Activated B cell treated with CpG ODN at 0.5 μM for 24 hours (primary cell): ENCODE data around the gene KMT2A. TPM values are rescaled to one million over a fixed set of nuclear protein-coding genes. Genes with fewer than 3 reads are reported as not detected.

ENCODE experiments used
- ATAC-seq: fragments of 200-7000 bp; cut with Tn5 transposase; one replicate; pipeline ENCODE4 v1.10.0; 2021; ENCODE audit warnings: low read depth, mild to moderate bottlenecking, moderate library complexity
- CTCF ChIA-PET: fragments of 350-600 bp; sonication (Branson Sonifier 250); formaldehyde crosslinking; loops from one replicate; lab custom pipeline; 2021; ENCODE audit warnings: antibody characterized with exemption; lab: Charles Lee
- POLR2A ChIA-PET: fragments of 350-600 bp; sonication (Branson Sonifier 250); formaldehyde crosslinking; loops from one replicate; lab custom pipeline; 2021; ENCODE audit warnings: antibody characterized with exemption; lab: Charles Lee
- DNase-seq: peaks from one replicate; pipeline ENCODE4 v3.0.0; 2022
- H3K27ac Mint-ChIP-seq: one replicate; pipeline ENCODE4 v1.8.0; 2020; ENCODE audit warnings: mixed read lengths
- H3K27me3 Mint-ChIP-seq: one replicate; pipeline ENCODE4 v1.8.0; 2021; ENCODE audit warnings: mixed read lengths
- H3K36me3 Mint-ChIP-seq: one replicate; pipeline ENCODE4 v1.8.0; 2021; ENCODE audit warnings: low read depth, mixed read lengths
- H3K4me1 Mint-ChIP-seq: one replicate; pipeline ENCODE4 v1.8.0; 2021; ENCODE audit warnings: mixed read lengths
- H3K4me3 Mint-ChIP-seq: one replicate; pipeline ENCODE4 v1.8.0; 2020; ENCODE audit warnings: mild to moderate bottlenecking, mixed read lengths
- H3K9me3 Mint-ChIP-seq: one replicate; pipeline ENCODE4 v1.8.0; 2020; ENCODE audit warnings: mixed read lengths
- intact Hi-C: fragments of 100-400 bp; cut with micrococcal nuclease; formaldehyde crosslinking; loops from one replicate; pipeline ENCODE4 v1.15.1; 2024
- total RNA-seq: library from RNA; stranded (reverse); gene quantifications from 2 replicates; pipeline ENCODE4 v1.2.3, GENCODE V29; 2022
- TF ChIP-seq, protein P1 (sequence below): fragments of 200-600 bp; IDR thresholded peaks from one replicate; pipeline ENCODE4 v1.8.0; 2022; ENCODE audit warnings: antibody characterized with exemption, mild to moderate bottlenecking

KMT2A gene
- total RNA-seq, 1 donor from 2014 or later, result 117 TPM

DNA sequence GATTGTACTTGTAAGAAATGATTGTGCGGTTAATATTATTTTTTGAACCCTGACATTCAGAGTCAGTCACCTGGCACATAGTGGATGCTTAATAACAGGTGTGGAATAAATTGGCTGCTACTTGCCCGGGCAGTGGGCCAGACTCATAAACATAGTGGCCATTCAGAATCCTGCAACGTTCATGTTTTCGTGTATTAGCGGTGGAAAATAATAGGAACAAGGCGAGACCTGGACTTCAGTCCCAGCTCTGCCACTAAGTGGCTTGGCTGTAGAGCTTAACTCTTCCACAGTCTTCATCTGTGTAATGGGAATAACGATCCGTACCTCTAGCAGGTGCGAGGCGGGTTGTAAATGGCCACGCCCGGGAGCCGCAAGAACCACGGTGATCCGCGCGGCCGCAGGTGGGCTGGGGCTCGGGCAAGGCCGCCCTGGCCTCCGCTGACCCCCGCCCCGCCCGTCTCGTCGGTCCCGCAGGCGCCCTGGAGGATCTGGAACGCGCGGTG lies 93.9 kb downstream of the KMT2A start:
- peaks cover 1% of the 10 kb centered on the region for H3K36me3 Mint-ChIP-seq
- H3K27me3 Mint-ChIP-seq, result no peaks in the 10 kb centered on the region
- no peaks in the 10 kb centered on the region for H3K9me3 Mint-ChIP-seq
- no peak for DNase-seq
- ChIA-PET POLR2A (interaction anchor here (1.6 kb wide), 1 partner anchor 42 kb away, joined by 6 read pairs; the partner anchor contains the start of gene ARCN1), CTCF (no interaction called here)
- no peak for ATAC-seq
- TF ChIP-seq, protein P1, sequence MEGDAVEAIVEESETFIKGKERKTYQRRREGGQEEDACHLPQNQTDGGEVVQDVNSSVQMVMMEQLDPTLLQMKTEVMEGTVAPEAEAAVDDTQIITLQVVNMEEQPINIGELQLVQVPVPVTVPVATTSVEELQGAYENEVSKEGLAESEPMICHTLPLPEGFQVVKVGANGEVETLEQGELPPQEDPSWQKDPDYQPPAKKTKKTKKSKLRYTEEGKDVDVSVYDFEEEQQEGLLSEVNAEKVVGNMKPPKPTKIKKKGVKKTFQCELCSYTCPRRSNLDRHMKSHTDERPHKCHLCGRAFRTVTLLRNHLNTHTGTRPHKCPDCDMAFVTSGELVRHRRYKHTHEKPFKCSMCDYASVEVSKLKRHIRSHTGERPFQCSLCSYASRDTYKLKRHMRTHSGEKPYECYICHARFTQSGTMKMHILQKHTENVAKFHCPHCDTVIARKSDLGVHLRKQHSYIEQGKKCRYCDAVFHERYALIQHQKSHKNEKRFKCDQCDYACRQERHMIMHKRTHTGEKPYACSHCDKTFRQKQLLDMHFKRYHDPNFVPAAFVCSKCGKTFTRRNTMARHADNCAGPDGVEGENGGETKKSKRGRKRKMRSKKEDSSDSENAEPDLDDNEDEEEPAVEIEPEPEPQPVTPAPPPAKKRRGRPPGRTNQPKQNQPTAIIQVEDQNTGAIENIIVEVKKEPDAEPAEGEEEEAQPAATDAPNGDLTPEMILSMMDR, result no peak
- H3K27ac Mint-ChIP-seq, result peak overlapping the region; percentile 35
- peak overlapping the region; percentile 89 for H3K4me3 Mint-ChIP-seq
- intact Hi-C loops, result no loop called here
- H3K4me1 Mint-ChIP-seq, result peaks cover 18% of the 10 kb centered on the region

DNA sequence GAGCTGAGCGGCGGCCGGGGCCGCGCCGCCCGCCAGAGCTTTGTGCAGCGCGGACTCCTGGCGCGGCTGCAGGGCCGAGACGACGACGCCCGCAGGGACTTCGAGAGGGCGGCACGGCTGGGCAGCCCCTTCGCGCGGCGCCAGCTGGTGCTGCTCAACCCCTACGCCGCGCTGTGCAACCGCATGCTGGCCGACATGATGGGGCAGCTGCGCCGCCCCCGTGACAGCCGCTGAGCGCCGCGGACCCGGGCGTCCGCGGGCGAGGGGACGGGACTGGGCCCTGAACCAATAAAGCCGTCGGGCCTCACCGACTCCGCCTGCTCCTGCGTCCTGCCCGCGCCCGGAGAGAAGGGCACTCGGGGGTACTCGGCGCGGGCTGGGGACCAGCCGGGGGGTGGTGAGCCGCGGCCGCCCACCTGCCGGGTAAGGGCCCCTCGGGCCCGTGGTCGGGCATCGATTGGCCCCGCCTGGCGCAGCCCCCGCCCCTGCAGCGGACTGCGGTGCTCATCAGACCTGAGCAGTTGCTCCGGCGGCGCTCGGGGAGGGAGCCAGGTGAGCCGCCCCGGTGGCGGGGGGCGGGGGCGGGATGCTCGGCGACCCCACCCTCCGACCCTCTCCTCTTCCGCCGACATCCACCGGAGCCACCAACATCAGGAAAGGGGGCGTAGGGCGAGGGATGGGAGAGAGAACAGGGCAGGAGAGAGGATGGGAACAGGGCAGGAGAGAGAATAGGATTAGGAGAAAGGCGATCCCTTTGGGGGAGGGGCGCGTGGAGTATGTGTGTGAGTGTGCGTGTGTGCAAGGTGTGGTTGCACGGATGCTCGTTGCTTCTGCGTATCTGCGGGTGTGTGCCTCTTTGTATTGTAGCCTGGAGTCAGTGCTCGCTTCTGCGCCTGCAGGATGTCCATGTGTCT lies 94.6 kb downstream of the KMT2A start, which contains the start of gene TMEM25:
Gene TMEM25 (plus strand): TSS at position 510 of the 914 bp plus-strand sequence. CDS start 610 bp downstream, outside the sequence.
- CTCF ChIA-PET, result no interaction called here
- Mint-ChIP-seq H3K9me3 (no peaks in the 10 kb centered on the region), H3K27me3 (no peaks in the 10 kb centered on the region), H3K4me1 (peaks cover 18% of the 10 kb centered on the region), H3K4me3 (peak within 1 kb of the TSS; percentile 89), H3K36me3 (peaks cover 1% of the 10 kb centered on the region), H3K27ac (peak within 1 kb of the TSS; percentile 35)
- ATAC-seq, result peak; percentile 90
- TF ChIP-seq, protein P1, result no peak
- POLR2A ChIA-PET, result interaction anchor here (1.6 kb wide), 1 partner anchor 41 kb away, joined by 6 read pairs; the partner anchor contains the start of gene ARCN1
- intact Hi-C loops, result loop anchor here (1.0 kb wide), 1 partner anchor 35 kb away; no protein-coding TSS in a partner anchor
- peak; percentile 71 for DNase-seq

DNA sequence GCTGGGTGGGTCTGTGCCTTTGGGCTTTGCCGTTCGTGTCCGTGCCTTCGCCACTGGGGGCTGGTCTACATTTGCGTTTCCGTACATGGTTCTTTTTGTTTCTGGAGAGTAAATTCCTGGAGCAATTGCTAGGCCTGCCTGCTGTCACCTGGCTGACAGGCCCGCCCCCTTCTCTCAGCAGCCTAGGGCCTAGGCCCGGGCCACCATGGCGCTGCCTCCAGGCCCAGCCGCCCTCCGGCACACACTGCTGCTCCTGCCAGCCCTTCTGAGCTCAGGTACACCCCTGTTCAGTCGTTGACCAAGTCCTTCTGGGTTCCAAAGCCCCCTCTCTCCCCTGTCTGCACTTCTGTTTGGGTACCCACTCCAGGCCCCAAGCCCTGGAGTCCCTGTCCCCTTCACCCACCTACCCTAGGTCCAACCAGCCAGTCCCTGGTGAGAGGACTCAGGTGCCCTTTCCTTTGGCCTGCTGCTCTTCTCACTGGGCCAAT lies 95.3 kb downstream of the KMT2A start:
- DNase-seq (no peak), ATAC-seq (no peak)
- H3K9me3 Mint-ChIP-seq, result no peaks in the 10 kb centered on the region
- H3K4me3 Mint-ChIP-seq, result peak overlapping the region; percentile 89
- no peaks in the 10 kb centered on the region for H3K27me3 Mint-ChIP-seq
- CTCF ChIA-PET, result no interaction called here
- TF ChIP-seq, protein P1, result no peak
- peaks cover 18% of the 10 kb centered on the region for H3K4me1 Mint-ChIP-seq
- peak overlapping the region; percentile 30 for H3K27ac Mint-ChIP-seq
- H3K36me3 Mint-ChIP-seq, result peaks cover 1% of the 10 kb centered on the region
- intact Hi-C loops, result loop anchor here (1.0 kb wide), 1 partner anchor 35 kb away; no protein-coding TSS in a partner anchor
- POLR2A ChIA-PET, result interaction anchor here (1.6 kb wide), 1 partner anchor 41 kb away, joined by 6 read pairs; the partner anchor contains the start of gene ARCN1

DNA sequence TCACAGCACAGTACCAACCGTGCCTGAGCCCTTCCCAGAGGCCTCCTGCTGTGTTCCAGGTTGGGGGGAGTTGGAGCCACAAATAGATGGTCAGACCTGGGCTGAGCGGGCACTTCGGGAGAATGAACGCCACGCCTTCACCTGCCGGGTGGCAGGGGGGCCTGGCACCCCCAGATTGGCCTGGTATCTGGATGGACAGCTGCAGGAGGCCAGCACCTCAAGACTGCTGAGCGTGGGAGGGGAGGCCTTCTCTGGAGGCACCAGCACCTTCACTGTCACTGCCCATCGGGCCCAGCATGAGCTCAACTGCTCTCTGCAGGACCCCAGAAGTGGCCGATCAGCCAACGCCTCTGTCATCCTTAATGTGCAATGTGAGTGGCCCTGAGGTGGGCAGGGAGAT lies 95.8 kb downstream of the KMT2A start:
- ChIA-PET POLR2A (no interaction called here), CTCF (no interaction called here)
- Mint-ChIP-seq H3K4me3 (peak overlapping the region; percentile 89), H3K27me3 (no peaks in the 10 kb centered on the region), H3K36me3 (peaks cover 1% of the 10 kb centered on the region), H3K27ac (peak overlapping the region; percentile 30), H3K9me3 (no peaks in the 10 kb centered on the region), H3K4me1 (peaks cover 18% of the 10 kb centered on the region)
- TF ChIP-seq, protein P1, result no peak
- ATAC-seq (no peak), DNase-seq (no peak)
- intact Hi-C loops, result no loop called here
